Osteoblast (primary cell): ENCODE results near the gene HIRIP3. TPM values are rescaled to one million over a fixed set of nuclear protein-coding genes. Genes with fewer than 3 reads are reported as not detected.

Experiments used
- DNase-seq: peaks from one replicate; pipeline ENCODE4 v3.0.0; 2011; ENCODE audit warnings: low spot score, mixed read lengths; ENCODE audit not compliant: insufficient read length; ENCODE audit errors: missing footprints
- H2AFZ ChIP-seq: 2 replicates; pipeline ENCODE4 v1.6.0; 2011; ENCODE audit warnings: mild to moderate bottlenecking, low read length
- H3K27ac ChIP-seq: 2 replicates; pipeline ENCODE4 v1.5.1; 2011; ENCODE audit warnings: mild to moderate bottlenecking, low read depth, low read length, moderate library complexity
- H3K27me3 ChIP-seq: 2 replicates; pipeline ENCODE4 v1.6.0; 2012; ENCODE audit warnings: mild to moderate bottlenecking, control low read depth, inconsistent platforms, low read length, moderate library complexity; ENCODE audit not compliant: insufficient read depth
- H3K36me3 ChIP-seq: 2 replicates; pipeline ENCODE4 v1.5.1; 2011; ENCODE audit warnings: mild to moderate bottlenecking, low read length, control low read depth, moderate library complexity; ENCODE audit not compliant: insufficient read depth
- H3K4me1 ChIP-seq: 2 replicates; pipeline ENCODE4 v1.5.1; 2011; ENCODE audit warnings: mild to moderate bottlenecking, low read length, control low read depth, moderate library complexity; ENCODE audit not compliant: insufficient read depth
- H3K4me2 ChIP-seq: 2 replicates; pipeline ENCODE4 v1.6.0; 2011; ENCODE audit warnings: mild to moderate bottlenecking, low read length; ENCODE audit not compliant: insufficient read depth
- H3K4me3 ChIP-seq: fragments of 200-600 bp; sonication (generic); 3 replicates; pipeline ENCODE4 v1.5.1; 2012; ENCODE audit warnings: mild to moderate bottlenecking, low read length, inconsistent platforms; ENCODE audit not compliant: insufficient read depth
- H3K79me2 ChIP-seq: 2 replicates; pipeline ENCODE4 v1.6.0; 2012; ENCODE audit warnings: mild to moderate bottlenecking, low read length, control low read depth, inconsistent platforms; ENCODE audit not compliant: insufficient read depth
- H3K9me3 ChIP-seq: 2 replicates; pipeline ENCODE4 v1.5.1; 2011; ENCODE audit warnings: low read depth, low read length, control low read depth
- H4K20me1 ChIP-seq: 2 replicates; pipeline ENCODE4 v1.6.0; 2012; ENCODE audit warnings: mild to moderate bottlenecking, low read length, control low read depth; ENCODE audit not compliant: insufficient read depth
- CTCF ChIP-seq: IDR thresholded peaks from 2 replicates; pipeline ENCODE4 v1.5.1; 2011; ENCODE audit warnings: mild to moderate bottlenecking, low read depth, low read length, moderate library complexity; ENCODE audit errors: extremely low read depth
- total RNA-seq: library from RNA; depleted of rRNA; stranded (reverse); fragments of >200 nt; gene quantifications from 2 replicates; pipeline ENCODE4 v1.2.3, GENCODE V29; 2012

HIRIP3 gene
- total RNA-seq, 1 donor, result 5.8 TPM

GRCh38 chr16:29947897-29948296 lies 47.5 kb downstream of the HIRIP3 start:
- H4K20me1 ChIP-seq, result no peaks in the 10 kb centered on the region
- no peak overlapping the region for H3K4me2 ChIP-seq
- H3K27me3 ChIP-seq, result no peaks in the 10 kb centered on the region
- no peak for DNase-seq
- H3K27ac ChIP-seq, result no peak overlapping the region
- H3K36me3 ChIP-seq, result no peaks in the 10 kb centered on the region
- peaks cover 13% of the 10 kb centered on the region for H3K4me1 ChIP-seq
- TF ChIP-seq CTCF, result no peak
- no peak overlapping the region for H3K4me3 ChIP-seq
- no peaks in the 10 kb centered on the region for H3K79me2 ChIP-seq
- H2AFZ ChIP-seq, result no peak overlapping the region
- H3K9me3 ChIP-seq, result no peaks in the 10 kb centered on the region

GRCh38 chr16:29943846-29944799 lies 51.3 kb downstream of the HIRIP3 start:
- Histone ChIP-seq H3K4me3 (peak overlapping the region; percentile 34), H3K4me2 (peak overlapping the region; percentile 71)

More at GRCh38 chr16:29943846-29944799, 51.3 kb downstream of the HIRIP3 start:
- Histone ChIP-seq H3K36me3 (no peaks in the 10 kb centered on the region), H3K79me2 (no peaks in the 10 kb centered on the region), H4K20me1 (no peaks in the 10 kb centered on the region), H3K27ac (peak overlapping the region; percentile 95), H3K9me3 (peaks cover 2% of the 10 kb centered on the region), H3K27me3 (no peaks in the 10 kb centered on the region), H3K4me1 (peaks cover 13% of the 10 kb centered on the region), H2AFZ (peak overlapping the region; percentile 71)
- peak; percentile 95 for DNase-seq
- peak; percentile 59 for TF ChIP-seq CTCF

Other genes with a start within 250 kb of the HIRIP3 start
- 0.59 and 0.72 TPM in 2 replicates for gene C16orf54, start 249.6 kb downstream of the HIRIP3 start, total RNA-seq
- gene ZG16, start 217.4 kb downstream of the HIRIP3 start, total RNA-seq, result not detected in 2 replicates
- gene KIF22, start 204.9 kb downstream of the HIRIP3 start, total RNA-seq, result 8.3 and 12.4 TPM in 2 replicates
- 221 and 267 TPM in 2 replicates for gene MAZ, start 189.1 kb downstream of the HIRIP3 start, total RNA-seq
- gene PRRT2, start 183.4 kb downstream of the HIRIP3 start, total RNA-seq, result 1.4 and 4.1 TPM in 2 replicates
- gene PAGR1, start 179.5 kb downstream of the HIRIP3 start, total RNA-seq, result 16.8 and 19.9 TPM in 2 replicates
- gene MVP, start 175.2 kb downstream of the HIRIP3 start, total RNA-seq, result 273 and 274 TPM in 2 replicates
- 105 and 107 TPM in 2 replicates for gene CDIPT, start 132.4 kb downstream of the HIRIP3 start, total RNA-seq
- gene SEZ6L2, start 96.1 kb downstream of the HIRIP3 start, total RNA-seq, result 1.5 and 2.9 TPM in 2 replicates
- gene ASPHD1, start 95.1 kb downstream of the HIRIP3 start, total RNA-seq, result 0.88 and 1.8 TPM in 2 replicates
- gene KCTD13, start 69.4 kb downstream of the HIRIP3 start, total RNA-seq, result 8.5 and 11.9 TPM in 2 replicates
- 74.3 and 84.0 TPM in 2 replicates for gene TMEM219, start 33.5 kb downstream of the HIRIP3 start, total RNA-seq
- gene TAOK2, start 21.7 kb downstream of the HIRIP3 start, total RNA-seq, result 37.1 and 39.1 TPM in 2 replicates
- 14.5 and 16.8 TPM in 2 replicates for gene INO80E, start 624 bp upstream of the HIRIP3 start, total RNA-seq
- not detected in 2 replicates for gene DOC2A, start 15.4 kb upstream of the HIRIP3 start, total RNA-seq
- not detected in 2 replicates for gene C16orf92, start 27.6 kb upstream of the HIRIP3 start, total RNA-seq
- gene TLCD3B, start 35.7 kb upstream of the HIRIP3 start, total RNA-seq, result 0.36 TPM in 1 of 2 replicates, not detected in the other
- 579 and 705 TPM in 2 replicates for gene ALDOA, start 70.1 kb upstream of the HIRIP3 start, total RNA-seq
- 175 and 178 TPM in 2 replicates for gene PPP4C, start 80.4 kb upstream of the HIRIP3 start, total RNA-seq
- gene TBX6, start 96.3 kb upstream of the HIRIP3 start, total RNA-seq, result 0.29 and 0.36 TPM in 2 replicates
- 28.2 and 31.2 TPM in 2 replicates for gene YPEL3, start 100.6 kb upstream of the HIRIP3 start, total RNA-seq
- gene GDPD3, start 117.9 kb upstream of the HIRIP3 start, total RNA-seq, result 0.36 and 0.88 TPM in 2 replicates
- 40.2 and 40.7 TPM in 2 replicates for gene MAPK3, start 127.6 kb upstream of the HIRIP3 start, total RNA-seq
- 0.36 and 0.59 TPM in 2 replicates for gene CORO1A, start 188.0 kb upstream of the HIRIP3 start, total RNA-seq
- gene BOLA2B, start 198.0 kb upstream of the HIRIP3 start, total RNA-seq, result 26.8 and 64.8 TPM in 2 replicates
- 19.9 and 23.3 TPM in 2 replicates for gene SLX1A, start 198.3 kb upstream of the HIRIP3 start, total RNA-seq
- gene SULT1A3, start 203.6 kb upstream of the HIRIP3 start, total RNA-seq, result 4.1 and 6.2 TPM in 2 replicates